GM23338 (cell line): ENCODE measurements around the gene LINGO1.

Source experiments
- CTCF ChIP-seq, 2 experiments: fragments of 200-600 bp in 1 of 2; sonication (generic) in 1 of 2; conservative IDR thresholded peaks; 2 replicates each; pipeline versions ENCODE4 v1.5.1 to v1.6.1; 2016 to 2017; ENCODE audit warnings: antibody characterized with exemption in 2 of 2, low read depth in 2 of 2, mild to moderate bottlenecking in 2 of 2, moderate library complexity in 1 of 2
- EZH2 ChIP-seq: fragments of 200-600 bp; sonication (generic); IDR thresholded peaks from one replicate; pipeline ENCODE4 v1.8.0; 2017; ENCODE audit warnings: antibody characterized with exemption, mild to moderate bottlenecking, low read depth; ENCODE audit not compliant: unreplicated experiment
- EZH2phosphoT487 ChIP-seq: fragments of 200-600 bp; sonication (generic); IDR thresholded peaks from one replicate; pipeline ENCODE4 v1.8.1; 2018; ENCODE audit warnings: antibody characterized with exemption; ENCODE audit not compliant: unreplicated experiment
- JUNB ChIP-seq: IDR thresholded peaks from one replicate; pipeline ENCODE4 v1.6.1; 2016; ENCODE audit warnings: antibody characterized with exemption; ENCODE audit not compliant: unreplicated experiment
- POLR2AphosphoS5 ChIP-seq: IDR thresholded peaks from 2 replicates; pipeline ENCODE4 v1.6.1; 2016; ENCODE audit warnings: antibody characterized with exemption, low read depth
- REST ChIP-seq: IDR thresholded peaks from one replicate; pipeline ENCODE4 v1.6.1; 2018; ENCODE audit warnings: antibody characterized with exemption; ENCODE audit not compliant: unreplicated experiment

- TF ChIP-seq REST (no peak), CTCF (conservative IDR thresholded peaks at IDR 0.05; ENCODE audit: low read depth in 2 of 2) (no peak), POLR2AphosphoS5 (no peak), EZH2phosphoT487 (no peak), JUNB (no peak), EZH2 (no peak)
Measured at GRCh38 chr15:77612958-77613601, 19.6 kb downstream of the LINGO1 start.
